GM18508 (cell line): ENCODE results near the gene SORCS2.

ENCODE experiments used
- ATAC-seq: cut with Tn5 transposase; IDR thresholded peaks from one replicate; pipeline ENCODE4 v1.9.1; 2021; ENCODE audit warnings: moderate number of reproducible peaks; ENCODE audit not compliant: insufficient read depth, unreplicated experiment

Gene SORCS2

DNA sequence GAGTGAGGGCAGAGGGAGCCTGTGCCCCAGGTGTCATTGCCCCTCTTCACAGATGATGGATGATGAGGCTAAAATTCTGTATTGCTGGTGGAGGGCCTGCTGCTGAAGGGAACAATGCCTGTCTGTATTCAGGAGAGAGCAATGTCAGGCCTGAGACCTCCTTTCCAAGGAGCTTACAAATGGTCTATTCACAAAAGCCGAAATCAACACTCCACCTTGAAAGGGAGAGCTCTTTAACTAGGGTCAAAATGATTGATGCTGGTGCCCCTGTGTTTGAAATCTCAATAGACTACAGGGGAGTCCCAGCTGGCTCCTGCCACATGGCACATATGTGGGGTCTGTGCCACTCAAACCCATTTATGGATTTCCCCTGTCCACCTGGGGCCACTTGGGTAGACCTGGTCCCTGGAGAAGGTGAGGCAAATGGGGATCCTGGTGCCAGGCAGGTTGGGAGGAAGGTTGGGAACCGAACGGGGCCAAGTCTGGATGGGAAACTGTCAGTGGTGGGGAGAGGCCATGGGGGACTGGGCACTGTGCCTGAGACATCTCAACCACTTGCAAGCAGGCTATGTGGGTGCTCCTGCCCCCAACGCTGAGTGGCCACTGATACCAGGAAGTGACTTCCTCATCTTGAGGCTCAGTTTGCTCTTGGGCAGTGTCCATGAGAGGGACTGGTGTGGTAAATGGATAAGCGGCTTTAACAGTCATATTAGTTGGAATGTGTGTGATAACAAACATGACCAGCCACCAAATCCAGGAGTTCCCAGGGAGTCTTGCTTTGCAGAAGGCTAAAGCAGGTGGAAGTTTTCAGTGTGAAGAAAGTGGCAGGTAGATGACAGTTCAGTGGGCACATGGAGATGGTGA is 466.2 kb downstream of the SORCS2 start:
- no peak for ATAC-seq

DNA sequence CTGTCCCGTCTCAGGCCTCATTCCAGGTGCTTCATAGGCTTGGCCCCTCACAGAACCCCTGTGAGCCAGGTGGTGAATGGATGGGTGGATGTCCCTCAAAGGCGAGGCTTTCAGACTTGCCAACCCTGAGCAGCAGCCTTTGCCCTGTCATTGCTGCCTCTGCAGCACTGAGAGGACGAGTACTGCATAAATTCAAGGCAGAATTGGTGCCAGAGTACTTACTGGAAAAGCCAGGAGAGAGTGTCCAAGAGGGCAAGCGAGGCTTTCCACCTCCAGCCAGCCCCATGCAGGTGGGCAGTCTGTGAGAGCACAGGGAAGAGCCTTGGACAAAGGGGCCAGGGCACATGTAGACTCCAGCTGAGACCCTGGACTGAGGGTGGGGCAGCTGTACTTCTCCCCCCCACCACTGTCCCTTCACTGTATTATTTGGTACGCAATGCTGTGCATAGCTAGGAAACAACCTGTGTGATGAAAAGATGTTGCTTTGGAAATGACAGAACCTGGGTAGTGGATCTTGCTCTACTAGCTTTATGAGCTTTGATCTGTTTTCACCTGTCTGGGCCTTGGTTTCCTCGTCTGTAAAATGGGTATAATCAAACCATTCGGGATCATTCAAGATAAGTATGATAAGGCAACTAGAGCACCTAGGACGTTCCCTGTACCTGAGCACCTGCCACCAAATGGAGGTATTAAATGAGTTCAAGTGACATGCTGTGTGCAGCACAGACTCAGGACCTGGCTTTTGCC is 467.3 kb downstream of the SORCS2 start:
- no peak for ATAC-seq

DNA sequence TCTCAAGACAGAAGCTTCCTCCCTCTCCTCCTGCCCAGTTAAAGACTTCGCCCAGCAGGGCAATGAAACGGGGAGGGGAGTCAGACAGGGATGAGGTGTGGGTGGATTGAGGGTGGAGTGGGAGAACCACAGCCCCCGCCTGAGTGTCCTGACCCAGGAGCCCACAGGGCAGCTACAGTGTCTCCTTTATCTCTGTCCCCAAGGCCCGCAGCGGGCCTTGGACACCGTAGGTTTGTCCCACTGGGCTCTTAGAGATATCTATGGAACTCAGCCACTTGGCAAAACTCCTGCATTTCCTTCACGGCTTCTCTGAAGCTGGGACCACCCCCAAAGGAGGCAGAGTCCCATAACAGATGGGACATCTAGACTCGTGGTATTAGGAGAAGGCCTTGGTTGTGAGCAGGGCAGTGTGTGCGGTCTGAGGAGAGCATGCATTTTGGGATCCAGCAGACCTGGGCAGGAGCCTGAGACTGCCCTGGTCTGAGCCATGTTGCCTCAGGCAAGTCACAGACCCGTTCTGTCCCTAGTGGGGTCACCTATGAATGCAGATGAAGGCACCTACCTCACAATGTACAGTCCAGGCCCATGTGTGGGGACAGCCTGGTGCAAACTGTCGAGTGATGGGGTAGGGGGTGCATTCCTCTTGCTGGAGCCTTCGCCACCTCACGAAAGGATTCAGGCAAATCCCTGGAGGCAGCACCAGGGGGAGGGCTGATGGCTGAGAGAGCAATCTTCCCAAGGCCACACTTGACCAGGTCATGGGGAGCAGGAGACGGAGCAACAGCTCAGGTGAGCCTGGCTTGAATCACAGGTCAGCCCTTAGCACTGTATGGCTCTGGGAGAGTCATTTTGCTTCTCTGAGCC is 468.1 kb downstream of the SORCS2 start:
- ATAC-seq: no peak

DNA sequence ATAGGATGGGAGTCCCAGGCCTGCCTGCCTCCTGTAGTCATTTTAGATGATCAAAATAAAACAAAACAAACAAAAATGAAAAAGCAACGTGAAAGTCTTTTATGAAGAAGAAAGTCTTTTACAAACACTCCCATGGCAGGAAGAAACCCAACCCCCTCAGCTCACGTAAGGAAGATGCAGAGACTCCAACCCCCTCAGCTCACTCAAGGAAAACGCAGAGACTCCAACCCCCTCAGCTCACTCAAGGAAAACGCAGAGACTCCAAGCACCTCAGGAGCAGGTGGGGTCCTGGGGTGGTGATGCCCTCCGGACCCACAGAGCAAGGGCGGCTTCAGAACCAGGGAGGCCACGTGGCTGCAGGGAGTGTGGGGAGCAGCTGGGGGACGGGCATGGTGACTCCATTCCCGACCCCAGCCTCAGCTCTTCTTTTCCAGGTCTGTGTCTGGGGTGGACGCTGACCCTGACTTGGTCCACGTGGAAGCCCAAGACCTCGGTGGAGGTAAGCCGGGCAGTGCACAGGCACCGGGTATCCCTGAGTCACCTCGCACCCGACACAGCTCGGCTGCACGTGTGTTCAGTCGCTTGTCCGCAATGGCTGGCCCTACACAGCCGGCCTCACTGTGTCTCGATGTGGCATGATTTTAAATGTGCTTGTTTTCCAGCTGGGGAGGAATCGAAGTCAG is 468.9 kb downstream of the SORCS2 start:
- ATAC-seq: no peak

DNA sequence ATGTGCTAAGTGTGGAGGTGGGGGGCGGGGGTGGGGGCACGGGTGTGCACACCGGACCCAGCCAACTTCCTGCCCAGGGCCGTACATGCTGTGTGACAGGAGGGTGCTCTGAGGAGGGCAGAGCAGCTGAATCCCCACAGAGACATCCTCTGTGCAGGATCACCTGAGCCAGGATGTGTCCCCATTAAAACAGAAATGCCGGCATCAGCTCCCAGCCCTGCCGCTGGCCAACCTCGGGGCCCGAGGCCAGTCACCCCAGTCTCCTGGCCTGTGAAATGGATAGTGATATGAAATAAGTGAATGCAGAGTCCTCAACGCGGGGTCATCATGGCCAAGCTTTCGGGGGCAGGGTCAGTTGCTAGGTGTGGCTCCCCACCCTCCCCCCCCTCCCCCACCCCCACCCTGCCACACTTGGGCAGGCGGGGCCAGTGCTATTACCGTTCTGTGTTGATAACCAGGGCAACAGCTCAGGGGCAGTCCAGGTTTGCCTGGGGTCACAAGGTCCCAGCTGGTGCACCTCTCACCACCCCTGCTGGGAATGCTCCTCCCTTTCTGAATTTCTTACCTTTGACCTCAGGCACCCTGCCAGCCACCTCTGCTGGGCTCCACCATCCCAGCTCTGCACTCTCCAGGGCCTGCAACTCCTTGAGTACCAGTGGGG is 469.6 kb downstream of the SORCS2 start:
- ATAC-seq: no peak

DNA sequence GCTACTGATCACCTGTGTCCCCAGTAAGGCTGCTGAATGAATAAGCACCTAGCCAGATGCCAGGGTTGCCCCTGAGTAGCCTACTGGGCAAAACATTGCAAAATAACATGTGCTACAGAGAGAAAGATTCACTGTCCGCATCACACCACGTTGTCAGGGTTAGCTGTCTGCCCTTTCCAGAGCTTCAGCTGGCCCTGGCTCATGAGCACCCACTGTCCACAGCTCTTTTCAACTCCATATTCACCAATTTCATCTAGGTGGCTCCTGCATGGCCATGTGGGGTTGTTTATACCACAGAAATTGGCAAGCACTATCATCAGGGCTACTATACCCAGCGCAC is 470.1 kb downstream of the SORCS2 start:
- no peak for ATAC-seq

DNA sequence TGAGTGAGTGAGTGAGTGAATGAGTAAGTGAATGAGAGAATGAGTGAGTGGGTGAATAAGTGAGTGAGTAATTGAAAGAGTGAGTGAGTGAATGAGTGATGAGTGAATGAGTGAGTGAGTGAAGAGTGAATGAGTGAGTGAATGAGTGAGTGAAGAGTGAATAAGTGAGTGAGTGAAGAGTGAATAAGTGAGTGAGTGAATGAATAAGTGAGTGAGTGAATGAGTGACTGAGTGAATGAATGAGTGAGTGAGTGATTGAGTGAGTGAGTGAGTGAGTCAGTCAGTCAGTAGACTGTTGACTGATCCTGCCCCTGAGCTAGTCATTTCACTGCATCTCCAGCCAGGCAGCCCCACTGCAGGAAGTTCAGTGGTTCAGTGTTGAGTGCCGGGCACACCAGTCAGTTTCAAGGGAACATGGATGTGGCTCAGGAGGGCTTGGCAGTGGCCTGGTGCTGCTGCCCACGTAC is 470.8 kb downstream of the SORCS2 start:
- no peak for ATAC-seq

DNA sequence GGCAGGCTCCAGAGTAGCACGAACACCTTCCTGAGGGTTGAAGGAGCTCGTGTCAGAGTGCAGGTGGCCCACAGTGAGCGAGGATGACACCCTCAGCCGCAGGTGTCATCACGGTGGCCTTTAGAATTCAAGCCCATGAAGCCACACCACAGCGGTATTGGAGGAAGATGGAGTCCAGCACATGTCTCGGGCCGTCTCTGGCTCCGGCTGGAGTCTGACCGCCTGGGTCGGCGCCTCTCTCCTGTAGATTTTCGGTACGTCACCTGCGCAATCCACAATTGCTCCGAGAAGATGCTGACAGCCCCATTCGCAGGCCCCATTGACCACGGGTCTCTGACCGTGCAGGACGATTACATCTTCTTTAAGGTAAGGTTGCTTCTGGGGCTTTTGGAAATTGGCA is 471.8 kb downstream of the SORCS2 start:
- ATAC-seq: no peak

DNA sequence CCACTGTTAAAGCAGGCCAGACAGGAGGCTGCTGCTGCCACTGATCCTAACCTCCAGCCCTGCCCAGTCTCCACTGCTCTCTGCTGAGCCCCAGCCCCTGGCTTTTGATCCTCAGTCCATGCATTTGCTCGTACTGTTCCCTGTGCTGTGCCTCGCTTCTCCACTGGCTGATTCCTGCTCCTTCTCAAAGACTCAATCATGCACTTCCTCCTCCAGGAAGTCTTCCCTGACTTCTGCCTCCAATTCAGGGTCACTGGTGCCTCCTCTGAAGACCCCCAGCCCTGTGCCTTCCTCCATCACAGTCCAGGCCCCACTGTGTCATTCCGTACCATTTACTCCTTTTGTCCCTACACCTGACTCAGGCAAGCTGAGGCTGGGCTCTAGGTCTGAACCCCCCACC is 473.0 kb downstream of the SORCS2 start:
- no peak for ATAC-seq

DNA sequence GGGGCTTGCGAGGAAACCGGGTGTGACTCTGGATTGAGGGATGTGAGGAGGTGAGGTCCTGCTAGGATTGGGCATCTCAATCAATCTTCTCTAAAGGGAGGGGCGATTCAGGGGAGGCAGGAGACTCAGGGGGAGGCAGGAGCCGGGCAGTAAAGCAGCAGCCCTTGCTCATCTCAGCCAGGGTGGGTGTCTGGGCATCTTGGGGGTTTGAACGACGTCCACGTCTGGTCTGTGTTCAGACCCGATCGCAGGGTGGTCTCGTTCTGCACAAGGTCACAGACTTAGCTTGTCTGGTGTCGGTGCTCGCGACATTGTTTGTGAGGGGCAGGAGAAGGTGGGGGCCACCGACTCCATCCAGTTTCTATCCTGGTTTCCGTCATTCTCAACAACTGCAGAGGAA is 473.7 kb downstream of the SORCS2 start:
- no peak for ATAC-seq

DNA sequence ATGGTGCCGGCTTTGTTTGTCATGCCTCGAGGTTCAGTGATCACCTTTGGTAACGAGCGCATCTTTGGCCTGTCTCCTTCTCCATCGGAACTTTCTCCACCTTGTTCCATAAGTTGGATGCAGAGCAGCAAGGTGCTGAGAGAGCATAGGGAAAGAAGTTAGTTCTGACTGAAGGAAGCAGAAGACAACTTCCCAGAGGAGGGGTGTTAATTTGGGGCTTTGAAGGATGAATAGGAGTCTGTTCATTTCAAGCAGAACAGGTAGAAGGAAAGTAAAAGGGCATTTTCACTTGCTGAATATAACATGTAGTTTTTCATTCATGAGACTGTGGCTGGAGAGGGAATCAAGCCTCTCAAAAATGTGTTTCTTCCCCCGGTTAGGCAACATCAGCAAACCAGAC is 474.4 kb downstream of the SORCS2 start:
- no peak for ATAC-seq

DNA sequence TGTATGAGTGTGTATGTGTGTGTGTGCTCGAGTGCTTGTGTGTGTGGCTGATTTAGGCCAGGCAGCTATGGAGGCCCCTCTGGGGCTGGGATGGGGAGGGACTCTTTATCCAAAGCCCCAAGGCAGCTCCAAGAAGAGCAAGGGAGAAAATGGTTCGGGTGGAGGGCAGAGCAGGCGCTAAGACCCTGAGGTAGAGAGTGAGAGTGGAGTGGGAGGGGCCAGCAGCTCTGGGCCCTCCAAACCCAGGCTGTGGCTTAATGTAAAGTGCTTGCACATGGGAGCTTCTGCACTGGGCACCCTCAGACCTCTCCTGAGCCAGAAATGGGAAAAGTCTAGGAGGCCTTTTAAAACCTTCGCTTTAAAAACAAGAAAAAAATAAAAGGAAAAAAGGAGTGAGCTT is 475.9 kb downstream of the SORCS2 start:
- no peak for ATAC-seq

DNA sequence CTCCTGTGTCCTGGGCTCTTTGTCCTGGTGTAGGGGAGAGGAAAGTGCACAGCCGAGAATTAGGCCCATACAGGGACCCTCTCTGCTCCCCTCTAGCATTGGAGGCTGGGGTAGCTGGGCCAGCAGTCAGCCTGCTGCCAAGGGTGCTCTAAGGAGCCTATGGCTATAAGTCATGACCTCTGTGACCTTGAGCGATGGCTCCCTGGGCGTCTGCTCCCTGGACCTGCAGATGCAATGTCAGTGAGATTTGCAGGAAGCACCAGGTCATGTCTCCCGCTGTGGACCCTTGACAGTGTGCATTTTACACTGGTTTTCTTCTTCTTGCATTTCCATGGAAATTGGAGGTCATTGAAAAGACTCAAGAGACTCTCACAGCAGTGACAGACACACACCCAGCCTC is 476.5 kb downstream of the SORCS2 start:
- ATAC-seq: no peak

DNA sequence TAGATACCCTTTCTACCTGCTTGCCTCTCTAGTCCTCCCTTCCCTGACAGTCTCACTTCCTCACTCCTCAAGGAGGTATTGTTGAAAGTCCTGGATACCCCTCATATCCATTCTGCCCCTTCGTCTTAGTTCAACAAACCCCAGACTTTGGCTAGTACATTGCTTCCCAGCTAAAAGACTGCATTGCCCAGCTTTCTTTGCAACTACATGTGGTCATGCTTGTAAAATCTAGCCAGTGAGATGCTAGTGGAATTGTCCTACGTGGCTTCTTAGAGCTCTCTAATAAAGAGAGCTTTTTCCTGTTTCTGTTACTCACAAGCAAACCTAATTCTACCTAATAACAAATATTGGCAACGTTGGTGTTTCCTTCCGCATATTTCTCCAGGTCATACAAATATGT is 480.3 kb downstream of the SORCS2 start:
- no peak for ATAC-seq

DNA sequence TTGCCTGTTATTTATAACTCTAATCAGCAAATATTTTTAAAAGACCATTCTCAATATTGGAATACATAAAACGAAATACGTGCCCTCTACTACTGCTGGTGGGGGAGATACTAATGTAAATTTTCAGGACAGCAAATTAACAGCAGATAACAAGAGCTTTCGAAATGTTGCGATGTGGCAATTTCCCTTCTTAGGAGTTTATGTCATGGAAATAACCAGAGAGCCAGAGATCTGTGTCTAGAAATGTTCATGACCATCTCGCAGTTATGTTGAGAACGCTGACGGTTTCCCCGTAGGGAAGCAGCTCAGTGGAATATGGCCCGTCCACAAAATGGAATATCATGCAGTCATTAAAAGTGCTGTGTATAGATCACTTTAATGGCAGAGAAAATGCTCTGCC is 480.8 kb downstream of the SORCS2 start:
- ATAC-seq: no peak

DNA sequence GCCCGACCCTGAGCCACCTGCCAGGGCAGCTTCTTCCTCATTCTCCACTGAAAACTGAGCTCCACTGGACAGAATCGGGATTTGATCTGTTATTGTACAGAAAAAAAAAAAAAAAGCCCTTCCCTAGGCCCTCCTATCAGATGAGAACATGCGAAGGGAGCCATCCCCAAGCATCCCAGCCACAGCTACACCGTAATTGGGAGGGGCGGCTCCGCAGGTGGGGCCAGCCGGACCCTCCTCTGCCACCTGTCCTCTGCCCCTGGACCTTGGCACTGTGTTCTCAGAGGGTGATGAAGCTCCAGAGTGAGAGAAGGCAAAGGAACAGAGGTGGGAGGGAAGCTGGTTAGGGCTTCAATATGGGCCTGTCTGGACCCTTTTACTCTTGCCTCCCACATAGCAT is 482.4 kb downstream of the SORCS2 start:
- ATAC-seq: no peak

DNA sequence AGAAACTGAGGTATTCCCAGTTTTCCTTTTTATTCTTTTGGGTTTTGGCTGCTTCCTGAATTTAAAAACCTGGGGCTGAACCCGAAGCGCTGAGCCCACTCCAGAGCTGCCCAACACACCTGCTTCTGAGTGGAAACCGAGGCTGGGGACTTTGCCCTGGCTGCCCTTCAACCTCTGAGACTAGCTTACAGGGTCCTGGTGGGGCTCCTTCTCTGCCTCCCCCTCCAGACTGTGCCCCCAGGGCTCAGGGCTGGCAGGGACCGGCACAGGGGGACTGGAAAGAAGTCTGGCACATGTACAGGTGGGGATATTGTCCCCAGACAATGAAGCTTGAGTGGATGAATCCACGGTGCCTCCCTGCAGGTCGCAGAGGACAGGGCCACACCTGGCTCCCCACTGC is 482.8 kb downstream of the SORCS2 start:
- ATAC-seq: no peak

DNA sequence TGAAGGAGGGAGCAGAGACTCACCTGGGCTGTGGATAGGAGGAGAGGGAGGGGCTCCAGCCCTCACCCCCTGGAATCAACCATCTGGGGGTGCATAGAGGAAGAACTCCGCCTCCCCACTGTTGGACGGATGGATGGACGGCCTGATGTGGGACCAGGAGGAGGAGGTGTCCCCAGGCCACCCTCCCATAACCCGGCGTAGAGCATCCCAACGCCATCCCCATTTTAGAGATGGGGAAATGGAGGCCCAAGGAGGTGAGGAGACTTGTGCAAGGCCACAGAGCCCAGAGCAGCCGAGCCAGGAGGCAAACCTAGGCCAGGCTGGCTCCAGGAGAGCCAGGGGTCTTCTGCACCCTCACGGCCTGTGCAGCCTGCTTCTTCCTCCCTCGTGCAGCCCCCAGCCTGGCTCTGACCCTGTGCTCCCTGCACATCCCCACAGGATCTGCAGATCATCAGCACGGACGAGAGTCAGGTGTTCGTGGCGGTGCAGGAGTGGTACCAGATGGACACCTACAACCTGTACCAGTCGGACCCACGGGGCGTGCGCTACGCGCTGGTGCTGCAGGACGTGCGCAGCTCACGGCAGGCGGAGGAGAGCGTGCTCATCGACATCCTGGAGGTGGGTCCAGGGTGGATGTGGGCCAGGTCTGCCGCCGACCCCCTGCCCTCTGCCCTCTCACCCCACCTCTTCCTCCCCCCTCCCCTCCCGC is 483.4 kb downstream of the SORCS2 start:
- no peak for ATAC-seq

DNA sequence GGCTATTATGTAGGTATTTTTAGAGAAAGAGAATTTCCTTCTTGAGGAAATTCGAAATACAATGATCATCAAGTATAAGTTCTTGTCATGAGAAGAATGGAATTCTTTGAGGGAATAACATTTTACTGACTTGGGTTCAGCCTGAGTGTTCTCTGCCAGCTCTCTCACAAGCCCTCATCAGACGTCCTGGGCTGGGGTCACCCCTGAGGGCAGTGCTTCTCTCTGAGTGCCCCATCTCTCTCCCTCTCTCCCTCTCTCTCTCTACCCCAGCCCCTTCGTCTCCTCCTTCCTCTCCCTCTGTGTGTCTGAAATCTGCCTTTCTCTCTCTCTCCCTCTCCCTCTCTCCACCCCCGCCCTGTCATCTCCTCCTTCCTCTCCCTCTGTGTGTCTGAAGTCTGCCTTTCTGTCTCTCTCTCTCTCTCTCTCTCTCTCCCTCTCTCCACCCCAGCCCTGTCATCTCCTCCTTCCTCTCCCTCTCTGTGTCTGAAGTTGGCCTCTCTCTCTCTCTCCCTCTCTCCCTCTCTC is 484.1 kb downstream of the SORCS2 start:
- no peak for ATAC-seq
